CD14-positive monocyte (primary cell): Measurements from ENCODE around the gene BPI. TPM values are rescaled to one million over a fixed set of nuclear protein-coding genes. Genes with fewer than 3 reads are reported as not detected.
A peak's percentile ranks its signal among the peaks of the same experiment; 100 is the strongest.

Experiments
- DNase-seq, 3 donors: peaks; one replicate each; pipeline ENCODE4 v3.0.0-alpha.2; 2011 to 2022
- H2AFZ ChIP-seq: 2 replicates; pipeline ENCODE4 v1.6.0; 2012; ENCODE audit warnings: mild to moderate bottlenecking, low read depth, low read length, inconsistent platforms; ENCODE audit not compliant: insufficient read depth, poor library complexity, severe bottlenecking
- H3K27ac ChIP-seq, 2 donors: 1 replicate in 1 of 2; 2 replicates in 1 of 2; pipeline ENCODE4 v1.5.1; 2012 to 2013; ENCODE audit warnings: low read length in 2 of 2, control low read depth in 1 of 2, inconsistent platforms in 1 of 2, low read depth in 1 of 2, mild to moderate bottlenecking in 1 of 2
- H3K27me3 ChIP-seq, 2 donors: one replicate each; pipeline versions ENCODE4 v1.6.0 to v1.6.1; 2011 to 2013; ENCODE audit warnings: low read length in 2 of 2; ENCODE audit not compliant: control insufficient read depth in 2 of 2, insufficient read depth in 2 of 2
- H3K36me3 ChIP-seq, 2 donors: replicated peaks in 1 of 2; 1 replicate in 1 of 2; 2 replicates in 1 of 2; pipeline versions ENCODE4 v1.5.1 to v1.6.1; 2012 to 2013; ENCODE audit warnings: low read length in 2 of 2, control low read depth in 1 of 2, inconsistent platforms in 1 of 2, mild to moderate bottlenecking in 1 of 2; ENCODE audit not compliant: insufficient read depth in 2 of 2, control insufficient read depth in 1 of 2
- H3K4me1 ChIP-seq, 2 donors: 1 replicate in 1 of 2; 2 replicates in 1 of 2; pipeline versions ENCODE4 v1.5.1 to v1.6.1; 2012 to 2013; ENCODE audit warnings: low read length in 2 of 2, control low read depth in 1 of 2, inconsistent platforms in 1 of 2, mild to moderate bottlenecking in 1 of 2, moderate library complexity in 1 of 2; ENCODE audit not compliant: insufficient read depth in 2 of 2, control insufficient read depth in 1 of 2
- H3K4me2 ChIP-seq: replicated peaks from 2 replicates; pipeline ENCODE3; 2012; ENCODE audit warnings: low read length, moderate library complexity, mild to moderate bottlenecking; ENCODE audit not compliant: poor library complexity, severe bottlenecking; ENCODE audit errors: extremely low read depth
- H3K4me3 ChIP-seq, 3 experiments: fragments of 200-600 bp in 1 of 3; sonication (generic) in 1 of 3; replicated peaks in 1 of 3; 1 replicate in 2 of 3; 2 replicates in 1 of 3; pipeline ENCODE4 v1.5.1; 2011 to 2013; ENCODE audit warnings: low read length in 3 of 3, mild to moderate bottlenecking in 3 of 3, control low read depth in 2 of 3, low read depth in 2 of 3, inconsistent platforms in 1 of 3, moderate library complexity in 1 of 3
- H3K79me2 ChIP-seq: 2 replicates; pipeline ENCODE4 v1.6.0; 2012; ENCODE audit warnings: mild to moderate bottlenecking, control low read depth, inconsistent platforms, low read length, moderate library complexity; ENCODE audit not compliant: insufficient read depth
- H3K9ac ChIP-seq: 2 replicates; pipeline ENCODE4 v1.6.0; 2017; ENCODE audit warnings: low read length, mild to moderate bottlenecking; ENCODE audit not compliant: insufficient read depth, poor library complexity, severe bottlenecking
- H3K9me3 ChIP-seq, 2 donors: replicated peaks in 1 of 2; 1 replicate in 1 of 2; 2 replicates in 1 of 2; pipeline versions ENCODE4 v1.5.1 to v1.6.1; 2012 to 2013; ENCODE audit warnings: low read length in 2 of 2, control low read depth in 1 of 2; ENCODE audit not compliant: control insufficient read depth in 1 of 2, insufficient read depth in 1 of 2
- H4K20me1 ChIP-seq: 2 replicates; pipeline ENCODE4 v1.6.0; 2012; ENCODE audit warnings: mild to moderate bottlenecking, low read length, control low read depth, moderate library complexity; ENCODE audit not compliant: insufficient read depth
- H3K27ac Mint-ChIP-seq, 7 donors: one replicate each; pipeline ENCODE4 v1.8.0; 2020; ENCODE audit warnings: mild to moderate bottlenecking in 7 of 7, mixed read lengths in 7 of 7, moderate library complexity in 6 of 7, inconsistent platforms in 2 of 7
- H3K27me3 Mint-ChIP-seq, 3 donors: one replicate each; pipeline ENCODE4 v1.8.0; 2021 to 2022; ENCODE audit warnings: low read depth in 3 of 3, mild to moderate bottlenecking in 3 of 3, mixed read lengths in 3 of 3, moderate library complexity in 3 of 3, inconsistent platforms in 1 of 3
- H3K36me3 Mint-ChIP-seq, 2 donors: one replicate each; pipeline ENCODE4 v1.8.0; 2020; ENCODE audit warnings: mixed read lengths in 2 of 2, inconsistent platforms in 1 of 2, mild to moderate bottlenecking in 1 of 2
- H3K4me1 Mint-ChIP-seq: one replicate; pipeline ENCODE4 v1.8.0; 2020; ENCODE audit warnings: mild to moderate bottlenecking, mixed read lengths
- H3K4me3 Mint-ChIP-seq, 2 donors: one replicate each; pipeline ENCODE4 v1.8.0; 2020; ENCODE audit warnings: mild to moderate bottlenecking in 2 of 2, mixed read lengths in 2 of 2, moderate library complexity in 1 of 2
- H3K9me3 Mint-ChIP-seq, 7 donors: one replicate each; pipeline ENCODE4 v1.8.0; 2020 to 2022; ENCODE audit warnings: mixed read lengths in 7 of 7, mild to moderate bottlenecking in 6 of 7, moderate library complexity in 6 of 7, inconsistent platforms in 2 of 7
- WGBS: methylation state at CpG from one replicate; pipeline ENCODE4 v1.1.5; 2013; ENCODE audit warnings: missing lambda C conversion rate; ENCODE audit not compliant: insufficient coverage; 5-methylcytosine and 5-hydroxymethylcytosine counted together
- intact Hi-C, 2 donors: fragments of 100-400 bp; cut with micrococcal nuclease; formaldehyde crosslinking; loops; one replicate each; pipeline versions ENCODE4 v1.15.0 to v1.15.1; 2023
- polyA plus RNA-seq, 3 donors: library from polyadenylated mRNA; depleted of rRNA in 1 of 3; unstranded in 2 of 3; stranded (reverse) in 1 of 3; fragments of 300-500 nt in 2 of 3; fragments of >200 nt in 1 of 3; fragmentation: Illumina TruSeq in 2 of 3; gene quantifications; 1 replicate in 2 of 3; 2 replicates in 1 of 3; pipeline ENCODE4 v1.2.3, GENCODE V29; 2012 to 2021
- TF ChIP-seq, protein P1 (sequence below): fragments of 200-600 bp; IDR thresholded peaks from one replicate; pipeline ENCODE4 v1.8.0; 2022; ENCODE audit warnings: antibody characterized with exemption, mild to moderate bottlenecking

Gene BPI
- polyA plus RNA-seq, 3 donors: 8.2 to 9.0 (median 8.7) TPM

GRCh38 chr20:38284893-38285444, 19.0 kb upstream of the BPI start:
- Histone ChIP-seq H2AFZ (no peak overlapping the region), H3K27ac (no peak overlapping the region), H3K27me3 (no peaks in the 10 kb centered on the region), H3K79me2 (no peaks in the 10 kb centered on the region), H4K20me1 (no peaks in the 10 kb centered on the region), H3K36me3 (no peaks in the 10 kb centered on the region), H3K9ac (no peak overlapping the region), H3K9me3 (peaks cover 0 to 15% of the 10 kb centered on the region in 2 donors), H3K4me2 (no peak overlapping the region), H3K4me1 (peaks cover 27 to 31% of the 10 kb centered on the region in 2 donors), H3K4me3 (no peak overlapping the region)
- Mint-ChIP-seq H3K36me3 (peaks cover 5 to 10% of the 10 kb centered on the region in 2 donors), H3K27me3 (peaks cover 3 to 6% (median 3%) of the 10 kb centered on the region in 3 donors), H3K4me1 (peaks cover 36% of the 10 kb centered on the region), H3K4me3 (no peak overlapping the region), H3K27ac (no peak overlapping the region), H3K9me3 (peaks cover 10 to 17% (median 11%) of the 10 kb centered on the region in 7 donors)
- no peak for DNase-seq
- WGBS: 100% methylated on average over 2 of the region's 5 CpGs
- TF ChIP-seq, protein P1, sequence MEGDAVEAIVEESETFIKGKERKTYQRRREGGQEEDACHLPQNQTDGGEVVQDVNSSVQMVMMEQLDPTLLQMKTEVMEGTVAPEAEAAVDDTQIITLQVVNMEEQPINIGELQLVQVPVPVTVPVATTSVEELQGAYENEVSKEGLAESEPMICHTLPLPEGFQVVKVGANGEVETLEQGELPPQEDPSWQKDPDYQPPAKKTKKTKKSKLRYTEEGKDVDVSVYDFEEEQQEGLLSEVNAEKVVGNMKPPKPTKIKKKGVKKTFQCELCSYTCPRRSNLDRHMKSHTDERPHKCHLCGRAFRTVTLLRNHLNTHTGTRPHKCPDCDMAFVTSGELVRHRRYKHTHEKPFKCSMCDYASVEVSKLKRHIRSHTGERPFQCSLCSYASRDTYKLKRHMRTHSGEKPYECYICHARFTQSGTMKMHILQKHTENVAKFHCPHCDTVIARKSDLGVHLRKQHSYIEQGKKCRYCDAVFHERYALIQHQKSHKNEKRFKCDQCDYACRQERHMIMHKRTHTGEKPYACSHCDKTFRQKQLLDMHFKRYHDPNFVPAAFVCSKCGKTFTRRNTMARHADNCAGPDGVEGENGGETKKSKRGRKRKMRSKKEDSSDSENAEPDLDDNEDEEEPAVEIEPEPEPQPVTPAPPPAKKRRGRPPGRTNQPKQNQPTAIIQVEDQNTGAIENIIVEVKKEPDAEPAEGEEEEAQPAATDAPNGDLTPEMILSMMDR: no peak
- intact Hi-C loops: no loop called here

GRCh38 chr20:38286586-38287531, 17.1 kb upstream of the BPI start:
- intact Hi-C loops: no loop called here
- no peaks in the 10 kb centered on the region for H4K20me1 ChIP-seq
- H3K9me3 ChIP-seq: peaks cover 0 to 8% of the 10 kb centered on the region in 2 donors
- peaks cover 5 to 10% of the 10 kb centered on the region in 2 donors for H3K36me3 Mint-ChIP-seq
- H3K27me3 Mint-ChIP-seq: peaks cover 3 to 6% (median 3%) of the 10 kb centered on the region in 3 donors
- TF ChIP-seq, protein P1: no peak
- no peaks in the 10 kb centered on the region for H3K27me3 ChIP-seq
- H3K36me3 ChIP-seq: no peaks in the 10 kb centered on the region
- no peak overlapping the region for H3K9ac ChIP-seq
- H3K27ac Mint-ChIP-seq: peak overlapping the region in 5 of 7 donors; percentile 66 to 93 (median 81)
- no peak overlapping the region for H3K4me3 ChIP-seq
- H3K4me1 Mint-ChIP-seq: peaks cover 44% of the 10 kb centered on the region
- peaks cover 42 to 47% of the 10 kb centered on the region in 2 donors for H3K4me1 ChIP-seq
- DNase-seq: no peak
- no peak overlapping the region for H2AFZ ChIP-seq
- peak overlapping the region; percentile 22 for H3K4me2 ChIP-seq
- H3K27ac ChIP-seq: peak overlapping the region in 1 of 2 donors; percentile 70
- H3K9me3 Mint-ChIP-seq: peaks cover 5 to 17% (median 8%) of the 10 kb centered on the region in 7 donors
- H3K4me3 Mint-ChIP-seq: peak overlapping the region in 1 of 2 donors; percentile 74
- no peaks in the 10 kb centered on the region for H3K79me2 ChIP-seq
- 52% methylated on average over 13 of the region's 16 CpGs for WGBS
